NCI-H2171 (cell line): ENCODE data around the gene SAP30BP.
A peak's percentile ranks its signal among the peaks of the same experiment; 100 is the strongest.

Experiments used
- DNase-seq: peaks from one replicate; lab custom pipeline; 2025; lab: John Stamatoyannopoulos, UW

Gene SAP30BP

GRCh38 chr17:75739801-75740200 is 72.7 kb downstream of the SAP30BP start:
- DNase-seq: no peak

- DNase-seq: no peak
Observed at GRCh38 chr17:75740215-75740614, 73.1 kb downstream of the SAP30BP start.

- DNase-seq: no peak
Observed at GRCh38 chr17:75740631-75741077, 73.5 kb downstream of the SAP30BP start.

- DNase-seq: no peak
Observed at GRCh38 chr17:75742337-75742736, 75.2 kb downstream of the SAP30BP start.

- no peak for DNase-seq
Observed at GRCh38 chr17:75743625-75744206, 76.6 kb downstream of the SAP30BP start.

GRCh38 chr17:75748706-75749105 is 81.6 kb downstream of the SAP30BP start:
- no peak for DNase-seq

- DNase-seq: peak; percentile 53
Observed at GRCh38 chr17:75749545-75750389, 82.6 kb downstream of the SAP30BP start.

- DNase-seq: no peak
Observed at GRCh38 chr17:75750661-75751423, 83.7 kb downstream of the SAP30BP start.

GRCh38 chr17:75751676-75752404 is 84.7 kb downstream of the SAP30BP start:
- DNase-seq: no peak

- DNase-seq: no peak
Observed at GRCh38 chr17:75752405-75752709, 85.2 kb downstream of the SAP30BP start.

GRCh38 chr17:75752802-75753513 is 85.8 kb downstream of the SAP30BP start:
- no peak for DNase-seq

GRCh38 chr17:75753514-75754377 is 86.6 kb downstream of the SAP30BP start:
- DNase-seq: no peak

- DNase-seq: no peak
Observed at GRCh38 chr17:75754378-75755204, 87.5 kb downstream of the SAP30BP start.

GRCh38 chr17:75755205-75755901 is 88.2 kb downstream of the SAP30BP start:
- no peak for DNase-seq

- DNase-seq: no peak
Observed at GRCh38 chr17:75755990-75756389, 88.9 kb downstream of the SAP30BP start.

GRCh38 chr17:75756451-75757085 is 89.4 kb downstream of the SAP30BP start:
- DNase-seq: no peak

- no peak for DNase-seq
Observed at GRCh38 chr17:75757086-75757681, 90.0 kb downstream of the SAP30BP start.
